GM18867 (cell line): Measurements from ENCODE around the gene DOK3.
"Not testable (repeated sequence)": the region's sequence is repeated elsewhere in the genome, so short reads cannot be mapped to it uniquely, and the experiment has no call there.

ENCODE experiments used
- ATAC-seq: cut with Tn5 transposase; IDR thresholded peaks from one replicate; pipeline ENCODE4 v1.9.1; 2021; ENCODE audit warnings: mild to moderate bottlenecking, moderate library complexity; ENCODE audit not compliant: unreplicated experiment

Gene DOK3

DNA sequence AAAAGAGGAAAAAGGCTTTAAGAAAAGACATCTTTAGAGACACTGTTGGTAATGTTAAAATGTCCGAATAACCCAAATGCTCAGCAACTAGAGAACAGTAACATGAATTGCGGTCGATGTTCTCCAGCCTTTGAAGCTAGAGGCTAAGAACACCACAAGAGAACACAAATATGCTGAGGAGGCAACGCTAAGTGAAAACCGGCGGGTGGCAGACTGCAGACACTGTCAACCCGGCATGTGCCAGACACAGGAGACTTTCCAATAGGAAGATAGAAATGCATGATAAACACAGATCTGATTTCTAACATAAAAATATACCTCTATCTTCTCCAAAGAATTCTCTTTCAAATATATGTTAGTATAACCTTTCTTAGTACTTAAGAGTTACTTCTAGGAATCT is 25.5 kb upstream of the DOK3 start:
- ATAC-seq = no peak

DNA sequence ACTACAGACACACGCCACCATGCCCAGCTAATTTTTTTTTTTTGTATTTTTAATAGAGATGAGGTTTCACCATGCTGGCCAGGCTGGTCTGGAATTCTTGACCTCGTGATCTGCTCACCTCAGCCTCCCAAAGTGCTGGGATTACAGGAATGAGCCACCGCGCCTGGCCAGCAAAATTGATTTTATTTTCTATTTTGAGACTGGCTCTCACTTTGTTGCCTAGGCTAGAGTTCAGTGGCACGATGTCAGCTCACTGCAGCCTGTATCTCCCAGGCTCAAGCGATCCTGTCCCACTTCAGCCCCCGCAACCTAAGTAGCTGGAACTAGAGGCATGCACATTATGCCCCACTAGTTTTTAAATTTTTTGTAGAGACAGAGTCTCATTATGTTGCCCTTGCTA is 24.8 kb upstream of the DOK3 start:
- ATAC-seq = not testable (repeated sequence)

DNA sequence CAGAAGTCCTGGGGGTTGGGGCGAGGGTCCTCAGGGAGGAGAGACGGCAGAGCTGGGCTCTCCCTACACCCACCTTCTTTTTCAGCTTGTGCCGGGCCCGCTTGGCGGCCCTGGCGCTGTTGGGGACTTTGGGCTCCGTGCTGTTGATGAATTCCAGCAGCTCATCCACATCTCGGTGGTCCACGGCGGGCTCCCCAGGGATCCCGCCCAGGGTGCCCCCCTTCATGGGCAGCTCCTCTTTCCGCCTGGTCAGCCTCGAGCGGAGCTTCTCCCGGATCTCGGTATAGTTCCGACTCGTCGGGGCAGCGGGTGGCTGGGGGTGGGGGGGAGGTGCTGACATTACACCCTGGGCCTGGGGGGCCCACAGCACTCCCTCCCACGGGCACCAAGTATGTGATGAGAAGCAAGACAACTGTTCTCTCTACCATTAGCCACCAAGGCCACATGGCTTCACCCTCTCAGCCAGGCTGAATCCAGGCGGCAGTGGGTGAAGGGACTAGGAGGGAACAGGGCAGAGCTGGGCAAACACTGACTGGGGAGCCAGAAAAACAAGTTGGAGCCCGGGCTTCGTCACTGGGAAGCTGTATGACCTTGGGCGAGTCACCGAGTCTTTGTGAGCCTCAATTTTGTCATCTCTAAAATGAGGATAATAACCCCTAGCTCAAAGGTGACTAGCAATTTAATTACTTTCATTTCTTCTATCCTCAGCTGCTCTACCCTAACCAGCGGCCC is 21.7 kb upstream of the DOK3 start:
- no peak for ATAC-seq

DNA sequence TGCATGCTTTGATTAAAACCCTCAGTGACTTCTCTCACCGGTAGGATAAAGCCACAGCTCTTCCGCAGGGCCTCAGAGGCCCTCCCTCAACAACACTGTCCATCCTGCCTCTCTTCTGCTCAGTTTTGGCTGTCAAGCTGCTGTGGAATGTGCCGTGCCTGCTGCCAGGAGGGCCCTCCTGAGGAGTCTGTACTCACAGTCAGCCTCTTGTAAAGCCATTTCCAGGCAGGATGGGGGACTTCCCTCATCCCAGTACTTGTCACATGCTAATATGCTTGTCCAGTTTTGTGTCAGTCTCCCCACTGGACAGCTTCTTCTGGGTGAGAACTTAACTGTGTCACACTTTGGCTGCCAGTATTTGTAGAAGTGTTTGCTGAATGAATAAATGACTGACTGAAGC is 21.0 kb upstream of the DOK3 start:
- ATAC-seq = no peak

DNA sequence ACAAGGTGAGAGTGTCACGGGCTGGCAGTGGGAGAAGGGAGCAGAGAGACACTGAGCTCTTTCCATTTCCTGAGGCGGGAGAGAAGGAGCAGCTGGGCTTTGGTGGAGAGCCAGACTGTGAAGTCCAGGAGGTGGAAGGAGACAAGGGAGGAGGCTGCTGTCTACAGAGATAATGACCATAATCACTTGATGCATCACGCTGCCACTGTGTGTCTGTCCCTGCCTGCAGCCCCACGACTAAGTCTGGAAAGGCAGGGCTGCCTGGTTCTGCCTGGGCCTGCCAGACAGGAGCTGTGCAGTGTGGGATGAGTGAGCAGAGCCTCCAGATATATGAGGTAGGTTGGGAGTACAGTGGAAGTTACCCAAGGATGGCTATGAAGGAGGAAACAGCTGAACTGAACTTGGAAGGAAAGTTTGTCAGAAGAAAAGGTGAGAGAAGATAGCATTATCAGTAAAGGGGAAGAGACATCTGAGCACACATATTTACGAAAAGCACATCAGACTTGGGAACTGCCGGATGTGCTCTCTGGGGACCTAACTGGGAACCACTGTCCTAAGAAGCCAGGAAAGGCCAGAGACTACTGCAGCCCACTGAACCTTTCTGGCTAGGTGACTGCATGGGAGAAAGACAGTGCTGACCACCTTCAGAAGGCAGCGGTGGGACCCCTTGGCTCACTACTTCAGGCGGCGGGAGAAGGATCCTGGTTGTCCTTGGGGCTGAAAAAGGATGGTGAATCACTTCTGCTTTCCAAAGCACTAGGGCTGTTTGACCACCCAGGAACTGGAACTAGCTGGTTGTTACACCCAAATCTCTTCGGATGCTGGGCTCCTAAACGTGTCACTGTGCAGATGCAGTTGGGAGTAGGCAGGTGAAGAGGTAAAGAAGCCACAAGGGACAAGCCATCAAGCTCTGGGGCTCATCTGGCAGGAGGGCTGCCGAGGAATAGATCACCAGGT is 19.9 kb upstream of the DOK3 start:
- no peak for ATAC-seq

DNA sequence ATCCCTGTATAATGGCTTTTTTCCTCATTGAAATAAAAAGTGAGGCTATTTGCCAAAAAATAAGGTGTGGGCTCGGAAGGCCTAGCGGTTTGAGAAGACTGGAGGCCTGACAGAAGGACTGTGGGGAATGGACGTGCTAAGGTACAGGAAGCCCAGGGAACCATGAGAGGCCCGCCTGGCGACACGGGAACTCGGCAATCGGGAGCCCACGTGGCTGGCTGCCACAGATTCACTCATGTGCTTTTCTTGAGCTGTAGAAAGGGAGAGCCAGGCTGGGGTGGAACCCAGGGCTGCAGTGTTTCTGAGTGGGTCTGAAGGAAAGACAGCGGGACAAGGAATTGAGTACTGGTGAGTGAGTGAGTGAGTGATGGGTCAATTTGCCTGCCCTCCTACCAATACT is 19.0 kb upstream of the DOK3 start:
- no peak for ATAC-seq

DNA sequence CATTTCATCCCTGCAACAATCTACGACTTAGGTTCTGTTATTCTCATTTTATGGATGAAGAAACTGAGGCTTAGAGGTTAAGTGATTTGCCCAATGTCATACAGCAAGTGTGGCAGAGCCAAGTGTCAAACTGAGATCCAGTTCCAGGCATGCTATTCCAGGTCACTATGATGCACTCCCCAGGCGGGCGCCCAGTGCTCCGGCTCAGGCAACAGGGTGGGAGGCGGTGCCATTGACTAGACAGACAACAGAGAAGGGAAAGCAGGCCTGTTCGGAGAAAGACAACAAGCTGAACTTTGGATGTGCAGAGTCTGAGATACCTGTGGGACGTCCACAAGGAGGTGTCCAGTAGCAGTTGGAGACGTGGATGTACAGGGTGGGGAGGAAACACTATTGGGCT is 18.0 kb upstream of the DOK3 start:
- ATAC-seq = no peak

DNA sequence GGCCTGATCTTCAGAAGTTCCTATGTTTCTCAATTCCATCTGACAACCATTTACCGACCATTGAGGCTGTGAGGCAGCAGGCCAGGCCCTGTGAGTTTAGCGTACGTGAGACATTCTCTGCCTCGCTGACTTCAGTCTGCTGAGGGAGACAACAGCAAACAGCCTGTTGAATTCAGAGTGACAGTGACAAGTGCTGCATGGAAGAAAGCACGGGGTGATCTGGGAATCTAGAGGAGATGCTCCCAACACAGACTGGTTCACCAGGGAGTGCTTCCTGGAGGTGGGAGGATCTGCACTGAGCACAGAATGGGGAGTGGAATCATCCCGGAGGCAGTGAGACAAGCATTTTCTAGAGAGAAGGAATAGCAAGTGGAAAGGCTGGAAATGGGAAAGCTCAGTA is 17.2 kb upstream of the DOK3 start:
- ATAC-seq = no peak

DNA sequence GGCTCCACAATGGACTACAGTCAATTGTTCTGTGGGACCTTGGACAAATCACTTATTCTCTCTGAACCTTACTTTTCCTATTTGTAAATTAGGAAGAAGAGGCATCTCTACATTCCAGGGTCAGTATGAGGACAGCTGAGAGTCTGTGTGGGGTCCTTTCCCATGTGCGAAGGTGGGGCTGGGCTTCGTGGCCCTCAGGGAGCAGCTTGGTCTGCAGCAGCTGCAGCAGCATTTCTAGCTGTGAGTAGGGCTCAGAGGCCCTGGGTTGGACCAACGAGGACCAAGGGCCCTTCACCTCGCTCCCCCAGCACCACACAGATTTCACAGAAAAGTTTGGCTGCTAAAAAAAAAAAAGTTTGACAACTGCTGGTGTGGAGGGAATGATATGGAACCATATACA is 16.6 kb upstream of the DOK3 start:
- no peak for ATAC-seq

DNA sequence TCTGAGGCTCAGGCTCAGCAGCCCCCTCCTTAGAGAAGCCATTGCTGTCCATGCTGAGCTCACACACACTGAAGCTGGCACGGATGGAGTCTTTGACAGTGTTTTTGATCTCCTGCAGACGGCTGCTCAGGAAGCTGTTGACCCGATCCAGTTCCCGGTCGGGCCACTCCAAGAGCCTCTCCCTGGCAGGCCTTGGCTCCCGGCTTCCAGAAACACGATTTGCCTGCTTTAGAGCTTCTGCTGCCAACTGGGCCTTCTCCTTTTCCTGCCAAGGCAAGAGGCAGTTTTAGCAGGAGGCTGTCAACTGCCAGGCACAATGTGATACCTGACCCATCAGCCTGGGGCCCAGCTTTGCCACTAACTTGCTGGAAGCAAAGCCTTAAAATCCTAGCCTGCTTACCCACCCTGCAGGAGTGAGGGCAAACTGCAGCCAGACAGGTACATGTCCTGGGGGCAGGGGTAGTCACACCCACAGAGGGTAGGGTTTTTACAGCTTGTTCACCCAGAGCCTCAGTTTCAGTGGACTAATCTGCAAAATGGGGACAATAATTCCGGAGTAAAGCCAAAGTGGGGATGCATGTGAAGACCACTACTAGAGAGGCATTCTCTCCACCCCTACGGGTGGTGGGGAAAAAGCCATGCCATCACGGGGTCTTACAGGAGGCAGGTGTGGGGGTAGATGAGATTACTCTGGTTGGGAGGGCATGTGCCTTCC is 15.5 kb upstream of the DOK3 start:
- no peak for ATAC-seq

DNA sequence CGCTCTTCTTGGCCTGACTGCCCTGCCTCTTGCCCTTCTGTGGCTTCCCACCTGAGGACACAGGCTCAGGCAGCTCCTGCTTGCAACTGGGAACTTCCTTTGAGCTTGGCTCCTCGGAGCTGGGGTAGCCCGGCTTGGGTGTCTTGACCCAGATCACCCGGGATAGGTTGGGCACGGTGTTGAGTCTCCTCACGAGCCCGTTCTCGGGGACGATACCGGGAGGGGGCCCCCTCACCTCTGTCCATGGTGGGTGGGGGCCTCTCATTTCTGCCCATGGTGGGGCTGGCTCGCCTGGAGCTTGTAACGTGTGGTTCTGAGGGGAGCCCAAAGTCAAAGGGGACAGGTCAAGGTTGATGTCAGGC is 14.9 kb upstream of the DOK3 start:
- ATAC-seq = no peak

DNA sequence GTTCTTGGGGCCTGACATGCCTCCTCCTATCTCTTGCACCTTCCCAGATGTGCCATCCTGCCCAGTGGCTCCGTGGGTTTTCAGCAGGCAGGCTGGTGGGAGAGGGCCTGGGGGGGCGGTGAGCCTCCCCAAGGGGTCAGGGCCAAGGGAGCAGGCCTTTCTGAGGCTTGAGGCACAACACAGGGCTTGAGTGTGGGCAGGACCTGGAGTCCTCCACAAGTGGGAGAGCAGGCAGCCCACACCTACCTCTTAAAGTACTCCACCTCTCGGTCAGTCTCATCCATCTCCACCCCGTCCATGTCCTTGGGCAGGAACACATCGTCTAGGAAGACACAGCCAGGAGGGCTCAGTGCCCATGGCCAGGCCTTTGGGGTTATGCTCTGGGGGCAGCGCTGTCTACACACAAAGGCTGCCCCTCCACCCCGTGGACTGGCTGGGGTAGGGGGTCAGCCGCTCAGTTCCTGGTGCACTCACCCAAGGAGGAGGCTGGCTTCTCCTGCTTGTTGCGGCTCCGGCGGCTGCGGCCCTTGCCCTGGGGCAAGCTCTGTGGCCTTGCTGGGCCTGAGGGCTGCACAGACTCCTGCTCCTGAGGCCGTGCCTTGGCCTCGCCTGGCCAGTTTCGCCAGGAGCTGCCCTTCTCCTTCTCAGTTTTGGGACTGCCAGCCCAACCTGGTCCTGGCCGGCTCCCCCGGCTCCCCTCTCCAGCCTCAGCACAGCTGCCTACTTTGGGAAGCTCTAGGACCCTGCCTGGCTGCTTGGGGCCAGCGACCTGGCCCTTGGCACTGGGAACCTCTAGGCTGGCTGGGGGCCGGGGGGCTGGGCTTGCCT is 14.3 kb upstream of the DOK3 start:
- no peak for ATAC-seq

DNA sequence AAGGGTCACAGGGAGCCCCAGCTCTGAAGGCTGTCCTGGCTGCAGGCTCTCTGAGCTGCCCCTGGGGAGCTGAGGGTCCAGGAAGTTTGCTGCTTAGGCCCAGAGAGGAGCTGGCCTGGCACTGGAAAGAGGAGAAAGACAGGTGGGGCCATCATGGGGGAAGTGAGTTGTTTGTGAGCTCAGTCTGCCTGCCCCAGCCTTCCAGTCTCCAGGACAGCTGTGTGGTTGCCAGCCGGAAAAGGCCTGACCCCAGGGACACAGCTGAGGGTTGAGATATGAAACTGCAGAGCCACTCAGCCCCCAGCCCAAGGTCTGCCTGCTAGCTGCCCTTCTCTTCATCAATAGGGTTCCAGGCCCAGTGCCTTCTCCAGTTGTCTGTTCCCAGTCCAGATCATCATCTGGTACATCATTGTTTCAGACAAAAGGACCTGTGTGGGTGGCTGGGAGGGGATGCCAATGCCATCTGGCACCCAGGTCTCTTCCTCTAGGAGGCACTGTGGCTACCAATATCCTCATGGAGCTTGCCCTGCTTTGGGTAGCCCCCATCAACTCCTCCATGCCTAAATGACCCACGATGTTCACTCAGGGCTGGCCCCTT is 11.4 kb upstream of the DOK3 start:
- no peak for ATAC-seq

DNA sequence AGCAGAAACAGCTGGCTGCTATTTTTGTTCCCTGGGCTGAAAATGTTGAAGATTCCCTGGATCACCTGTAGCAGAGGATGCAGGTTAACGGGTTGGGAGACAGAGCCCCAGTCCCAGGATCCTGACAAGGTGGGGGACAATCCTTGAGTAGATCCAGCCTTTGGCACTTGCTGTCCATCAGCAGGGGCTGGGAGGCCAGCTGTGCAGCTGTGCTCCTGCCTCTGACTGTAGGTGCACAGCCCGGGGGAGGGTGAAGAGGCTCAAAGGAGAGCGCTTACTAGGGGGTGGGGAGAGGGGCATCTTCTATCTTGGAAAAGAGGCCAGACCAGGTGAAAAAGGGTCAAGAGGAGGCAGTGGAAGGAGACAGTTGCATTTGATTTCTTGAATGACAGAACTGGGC is 10.6 kb upstream of the DOK3 start:
- no peak for ATAC-seq

DNA sequence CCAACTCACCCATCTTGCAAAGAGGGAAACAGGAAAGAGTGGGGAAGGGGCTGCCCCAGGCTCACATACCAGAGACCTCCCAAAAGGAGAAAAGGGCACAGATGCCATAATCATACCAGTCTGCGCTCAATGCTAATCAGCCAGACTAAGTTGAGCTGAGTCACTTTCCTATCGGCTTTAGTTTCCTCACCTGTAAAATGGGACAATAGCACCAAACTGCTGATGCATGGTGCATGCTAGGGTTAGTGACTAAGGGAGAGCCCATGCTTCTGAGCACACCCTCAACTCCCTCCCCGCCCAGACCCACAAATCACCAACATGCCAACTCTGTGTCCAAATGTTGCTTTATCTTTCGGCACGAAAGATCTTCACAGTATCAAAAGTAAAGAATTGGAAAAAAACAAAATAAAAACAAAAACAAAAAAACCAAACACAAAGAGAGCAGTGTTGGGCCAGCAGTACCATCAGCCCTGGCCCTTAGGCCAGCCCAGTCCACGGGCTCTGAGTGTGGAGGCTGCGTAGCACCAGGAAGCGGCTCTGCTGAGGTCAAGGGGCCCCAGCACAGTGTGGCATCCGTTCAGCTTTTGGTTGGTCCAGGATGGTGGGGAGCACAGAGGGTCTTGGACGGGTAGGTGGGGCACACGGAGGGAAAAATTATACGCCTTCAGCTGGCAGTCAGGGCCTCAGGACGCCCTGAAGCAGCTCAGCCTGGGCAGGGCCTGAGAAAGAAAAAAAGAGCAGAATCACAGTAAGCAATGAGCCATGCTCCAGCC is 10.0 kb upstream of the DOK3 start:
- ATAC-seq = no peak

DNA sequence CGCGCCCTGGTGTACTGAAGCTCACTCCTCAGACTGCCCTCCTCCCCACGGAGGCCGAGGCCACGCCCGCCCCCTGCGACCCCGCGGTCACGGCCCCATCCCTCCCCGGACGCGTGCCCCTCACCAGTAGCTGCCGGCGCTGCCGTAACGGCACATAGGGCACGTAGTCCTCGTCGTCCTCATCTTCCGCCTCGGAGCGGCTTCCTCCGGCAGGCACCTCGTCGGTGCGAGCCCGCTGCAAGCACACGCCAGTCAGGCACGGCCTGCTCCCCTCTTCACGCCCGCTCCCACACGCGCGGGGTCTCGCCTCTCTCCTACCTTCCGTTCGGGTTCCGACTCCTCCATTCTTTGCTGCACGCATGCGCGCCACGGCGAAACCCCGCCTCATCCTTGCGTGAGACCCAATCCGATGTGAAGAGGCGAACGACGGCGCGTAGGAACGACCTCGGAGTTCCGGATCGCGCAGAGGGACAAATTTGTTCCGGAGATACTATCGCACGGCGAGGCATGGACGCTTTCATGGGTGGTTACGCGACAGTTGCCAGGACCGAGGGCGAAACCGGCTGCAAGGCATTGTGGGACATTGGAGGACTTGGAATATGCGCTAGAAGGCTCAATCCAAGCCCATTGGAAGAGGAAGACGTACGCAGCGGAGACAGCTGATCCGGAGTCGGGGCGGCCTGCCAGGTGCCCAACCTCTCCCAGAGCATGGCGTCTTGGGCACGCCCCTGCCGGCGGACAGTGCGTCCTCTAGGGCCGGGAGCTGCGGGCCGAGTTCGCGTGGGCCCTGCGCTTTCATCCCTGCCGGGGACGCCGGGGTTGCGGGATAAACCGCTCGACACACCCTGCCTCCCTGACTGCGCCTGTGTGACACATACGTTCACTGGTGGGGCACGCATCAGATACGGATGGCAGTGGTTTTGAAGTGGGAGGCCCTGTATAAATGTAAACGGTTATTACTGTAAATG is 7.3 kb upstream of the DOK3 start, which contains the start of gene DDX41:
TSS of gene DDX41 (minus strand) at position 361 of the 968 bp plus-strand sequence. CDS start at position 345, 16 bp downstream.
- ATAC-seq = peak; percentile 75

DNA sequence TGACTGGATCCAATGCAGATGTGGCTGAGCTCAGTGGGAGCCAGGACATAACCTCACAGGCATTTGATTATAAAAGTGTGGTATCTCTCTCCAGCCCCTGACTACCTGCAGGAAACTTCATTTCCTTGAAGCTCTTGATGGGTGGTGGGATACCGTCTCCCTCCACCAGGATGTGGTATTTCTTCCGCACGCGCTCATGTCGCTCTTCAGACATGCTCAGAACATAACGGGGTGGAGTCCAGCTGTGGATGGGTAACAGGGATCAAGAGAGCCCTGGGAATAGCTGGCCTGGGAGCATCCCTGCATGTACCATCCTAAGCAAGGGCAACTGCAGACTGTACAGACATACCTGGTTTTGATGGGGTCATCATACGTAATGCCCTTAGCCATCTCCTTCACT is 6.0 kb upstream of the DOK3 start:
- ATAC-seq = no peak

DNA sequence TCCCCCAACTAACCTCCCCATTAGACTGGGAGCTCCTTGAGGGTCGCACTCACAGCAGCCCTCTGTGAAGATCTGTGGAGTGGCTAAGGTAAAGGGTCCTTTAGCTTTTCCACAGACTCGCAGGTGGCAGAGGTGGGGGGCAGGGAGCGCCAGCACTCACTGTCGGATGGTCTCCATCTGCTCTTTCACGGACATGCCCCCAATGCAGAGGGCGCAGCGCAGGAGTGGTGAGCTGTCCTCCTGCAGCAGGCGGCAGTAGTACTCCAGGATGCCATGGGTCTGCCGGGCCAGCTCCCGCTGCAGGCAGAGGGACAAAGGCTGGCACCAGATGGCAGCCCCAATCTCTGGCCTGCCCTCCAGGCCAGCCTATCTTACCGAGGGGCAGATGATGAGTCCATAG is 4.9 kb upstream of the DOK3 start:
- no peak for ATAC-seq
